Hepatic stellate cell (primary cell): ENCODE results near the gene ALAS1.
"Not testable (repeated sequence)": the region's sequence is repeated elsewhere in the genome, so short reads cannot be mapped to it uniquely, and the experiment has no call there.

Experiments used
- DNase-seq: peaks from one replicate; pipeline ENCODE4 v3.0.0; 2011; ENCODE audit warnings: low spot score

ALAS1 gene

GRCh38 chr3:52197842-52198625, at the start of gene ALAS1:
TSS of gene ALAS1 (plus strand) at chr3:52198160. CDS start at chr3:52199242, 1,082 bp downstream.
- DNase-seq = peak; percentile 98

- DNase-seq = no peak
Measured at GRCh38 chr3:52149021-52149420, 48.9 kb upstream of the ALAS1 start.

- DNase-seq = no peak
Measured at GRCh38 chr3:52149726-52150125, 48.2 kb upstream of the ALAS1 start.

GRCh38 chr3:52150357-52150756, 47.6 kb upstream of the ALAS1 start:
- no peak for DNase-seq

- no peak for DNase-seq
Measured at GRCh38 chr3:52150860-52151259, 47.1 kb upstream of the ALAS1 start.

GRCh38 chr3:52151991-52152390, 46.0 kb upstream of the ALAS1 start:
- not testable (repeated sequence) for DNase-seq

GRCh38 chr3:52153389-52154096, 44.4 kb upstream of the ALAS1 start:
- DNase-seq = peak; percentile 61

GRCh38 chr3:52154135-52155094, 43.5 kb upstream of the ALAS1 start, which contains the start of gene POC1A:
TSS of gene POC1A (minus strand) at chr3:52154423. CDS start at chr3:52154372, 51 bp downstream.
- peak; percentile 96 for DNase-seq

GRCh38 chr3:52155912-52156311, 42.0 kb upstream of the ALAS1 start:
- DNase-seq = no peak

GRCh38 chr3:52159503-52159902, 38.5 kb upstream of the ALAS1 start:
- DNase-seq = no peak

- DNase-seq = no peak
Measured at GRCh38 chr3:52162250-52162872, 35.6 kb upstream of the ALAS1 start.

GRCh38 chr3:52167240-52167639, 30.7 kb upstream of the ALAS1 start:
- DNase-seq = no peak

- DNase-seq = not testable (repeated sequence)
Measured at GRCh38 chr3:52170217-52170616, 27.7 kb upstream of the ALAS1 start.

GRCh38 chr3:52171514-52172261, 26.3 kb upstream of the ALAS1 start:
- DNase-seq = peak; percentile 54

GRCh38 chr3:52172262-52172757, 25.6 kb upstream of the ALAS1 start:
- no peak for DNase-seq

GRCh38 chr3:52173101-52173500, 24.9 kb upstream of the ALAS1 start:
- DNase-seq = no peak

GRCh38 chr3:52174896-52175295, 23.1 kb upstream of the ALAS1 start:
- no peak for DNase-seq

GRCh38 chr3:52175416-52176179, 22.4 kb upstream of the ALAS1 start:
- DNase-seq = no peak

- no peak for DNase-seq
Measured at GRCh38 chr3:52176180-52176752, 21.7 kb upstream of the ALAS1 start.
